Peyer's patch (tissue), 4 donors: ENCODE data around the gene SMURF1. TPM values are rescaled to one million over a fixed set of nuclear protein-coding genes. Genes with fewer than 3 reads are reported as not detected.

Source experiments
- DNase-seq, 3 donors: peaks; one replicate each; pipeline ENCODE4 v3.0.0-alpha.2; 2017 to 2019
- H3K27ac ChIP-seq, 4 donors: fragments of 200-600 bp; sonication (generic); one replicate each; pipeline ENCODE4 v1.5.1; 2016 to 2019
- H3K27me3 ChIP-seq, 2 donors: fragments of 200-600 bp; sonication (generic); one replicate each; pipeline ENCODE4 v1.5.1; 2019
- H3K36me3 ChIP-seq, 3 donors: fragments of 200-600 bp; sonication (generic); one replicate each; pipeline ENCODE4 v1.5.1; 2016 to 2019
- H3K4me1 ChIP-seq, 4 donors: fragments of 200-600 bp; sonication (generic); one replicate each; pipeline ENCODE4 v1.5.1; 2016 to 2019
- H3K4me3 ChIP-seq, 4 donors: fragments of 200-600 bp; sonication (generic); 1 replicate in 3 of 4; 2 replicates in 1 of 4; pipeline ENCODE4 v1.5.1; 2016 to 2019; ENCODE audit warnings: mild to moderate bottlenecking in 1 of 4
- H3K9me3 ChIP-seq, 4 donors: fragments of 200-600 bp; sonication (generic); one replicate each; pipeline ENCODE4 v1.5.1; 2016 to 2019; ENCODE audit warnings: mild to moderate bottlenecking in 1 of 4
- POLR2A ChIP-seq, 2 donors: fragments of 450-650 bp; IDR thresholded peaks; one replicate each; pipeline ENCODE4 v1.5.1; 2017; ENCODE audit warnings: antibody characterized with exemption in 2 of 2, mild to moderate bottlenecking in 2 of 2, moderate library complexity in 2 of 2
- total RNA-seq, 4 donors: library from RNA; depleted of rRNA; stranded (reverse); fragments of >200 nt; gene quantifications; one replicate each; pipeline ENCODE4 v1.1.0, GENCODE V29; 2016
- TF ChIP-seq, protein P1 (sequence below), 6 experiments: fragments of 450-650 bp in 4 of 6; fragments of 200-600 bp in 2 of 6; sonication (generic) in 1 of 6; IDR thresholded peaks; one replicate each; pipeline ENCODE4 v1.5.1; 2017 to 2019; ENCODE audit warnings: antibody characterized with exemption in 6 of 6, mild to moderate bottlenecking in 3 of 6, moderate library complexity in 1 of 6

The SMURF1 gene
- total RNA-seq, 4 donors from 2014 or later = 17.2 to 85.0 (median 43.0) TPM

DNA sequence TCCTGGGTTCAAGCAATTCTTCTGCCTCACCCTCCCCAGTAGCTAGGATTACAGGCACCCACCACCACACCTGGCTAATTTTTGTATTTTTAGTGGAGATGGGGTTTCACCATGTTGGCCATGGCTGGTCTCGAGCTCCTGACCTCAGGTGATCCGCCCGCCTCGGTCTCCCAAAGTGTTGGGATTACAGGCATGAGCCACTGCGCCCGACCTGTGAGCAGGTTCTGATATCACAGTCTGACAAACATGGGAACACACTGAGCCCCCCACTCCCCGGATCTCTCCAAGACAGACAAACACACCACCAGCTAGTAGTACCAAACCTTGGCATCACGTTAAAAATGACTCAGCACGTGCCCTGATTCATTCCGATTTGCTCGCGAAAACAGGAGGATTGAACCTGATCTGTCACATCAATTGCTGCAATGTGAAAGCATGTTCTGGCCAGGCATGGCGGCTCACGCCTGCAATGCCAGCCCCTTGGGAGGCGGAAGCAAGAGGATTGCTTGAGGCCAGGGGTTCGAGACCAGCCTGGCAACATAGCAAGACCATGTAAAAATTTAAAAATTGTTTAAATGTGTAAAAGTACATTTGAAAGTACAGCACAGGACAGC is 106.5 kb downstream of the SMURF1 start:
- no peaks in the 10 kb centered on the region for H3K27me3 ChIP-seq
- H3K4me1 ChIP-seq = peaks cover 0 to 19% (median 3%) of the 10 kb centered on the region in 4 donors
- TF ChIP-seq, protein P1, sequence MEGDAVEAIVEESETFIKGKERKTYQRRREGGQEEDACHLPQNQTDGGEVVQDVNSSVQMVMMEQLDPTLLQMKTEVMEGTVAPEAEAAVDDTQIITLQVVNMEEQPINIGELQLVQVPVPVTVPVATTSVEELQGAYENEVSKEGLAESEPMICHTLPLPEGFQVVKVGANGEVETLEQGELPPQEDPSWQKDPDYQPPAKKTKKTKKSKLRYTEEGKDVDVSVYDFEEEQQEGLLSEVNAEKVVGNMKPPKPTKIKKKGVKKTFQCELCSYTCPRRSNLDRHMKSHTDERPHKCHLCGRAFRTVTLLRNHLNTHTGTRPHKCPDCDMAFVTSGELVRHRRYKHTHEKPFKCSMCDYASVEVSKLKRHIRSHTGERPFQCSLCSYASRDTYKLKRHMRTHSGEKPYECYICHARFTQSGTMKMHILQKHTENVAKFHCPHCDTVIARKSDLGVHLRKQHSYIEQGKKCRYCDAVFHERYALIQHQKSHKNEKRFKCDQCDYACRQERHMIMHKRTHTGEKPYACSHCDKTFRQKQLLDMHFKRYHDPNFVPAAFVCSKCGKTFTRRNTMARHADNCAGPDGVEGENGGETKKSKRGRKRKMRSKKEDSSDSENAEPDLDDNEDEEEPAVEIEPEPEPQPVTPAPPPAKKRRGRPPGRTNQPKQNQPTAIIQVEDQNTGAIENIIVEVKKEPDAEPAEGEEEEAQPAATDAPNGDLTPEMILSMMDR (IDR thresholded peaks at IDR 0.05) = no peak
- TF ChIP-seq POLR2A (IDR thresholded peaks at IDR 0.05) = no peak
- no peak overlapping the region for H3K4me3 ChIP-seq
- H3K9me3 ChIP-seq = no peaks in the 10 kb centered on the region
- peaks cover 0 to 74% (median 0%) of the 10 kb centered on the region in 3 donors for H3K36me3 ChIP-seq
- peak in 1 of 3 donors; percentile 40 for DNase-seq
- no peak overlapping the region for H3K27ac ChIP-seq

DNA sequence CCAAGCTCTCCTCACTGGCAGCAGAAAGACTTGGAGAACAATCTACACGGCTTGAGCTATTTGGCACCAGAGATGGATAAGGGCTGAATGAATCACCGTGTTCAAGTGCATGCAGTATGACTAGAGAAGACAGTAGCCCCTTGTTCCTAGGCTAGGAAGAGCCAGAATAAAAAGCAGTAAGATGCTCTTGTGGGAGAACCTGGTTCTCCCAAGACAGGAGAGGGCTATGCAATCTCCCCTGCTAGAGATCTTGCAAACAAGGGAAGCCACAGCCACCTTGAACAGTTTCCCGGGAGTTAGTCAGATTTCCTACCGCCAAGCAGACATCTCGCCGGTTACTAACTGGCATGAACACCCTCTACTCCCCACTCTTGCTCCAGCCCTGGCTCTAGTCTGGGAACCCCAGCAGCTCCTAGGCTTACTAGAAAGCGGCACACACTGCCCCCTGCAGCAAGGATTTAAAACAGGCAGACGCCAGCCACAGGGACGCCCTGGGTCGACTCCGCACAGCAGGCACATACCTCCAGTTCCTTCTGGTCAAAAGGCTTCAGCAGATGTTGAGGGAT is 107.3 kb downstream of the SMURF1 start:
- no peak overlapping the region for H3K4me3 ChIP-seq
- DNase-seq = peak in 1 of 3 donors; percentile 45

DNA sequence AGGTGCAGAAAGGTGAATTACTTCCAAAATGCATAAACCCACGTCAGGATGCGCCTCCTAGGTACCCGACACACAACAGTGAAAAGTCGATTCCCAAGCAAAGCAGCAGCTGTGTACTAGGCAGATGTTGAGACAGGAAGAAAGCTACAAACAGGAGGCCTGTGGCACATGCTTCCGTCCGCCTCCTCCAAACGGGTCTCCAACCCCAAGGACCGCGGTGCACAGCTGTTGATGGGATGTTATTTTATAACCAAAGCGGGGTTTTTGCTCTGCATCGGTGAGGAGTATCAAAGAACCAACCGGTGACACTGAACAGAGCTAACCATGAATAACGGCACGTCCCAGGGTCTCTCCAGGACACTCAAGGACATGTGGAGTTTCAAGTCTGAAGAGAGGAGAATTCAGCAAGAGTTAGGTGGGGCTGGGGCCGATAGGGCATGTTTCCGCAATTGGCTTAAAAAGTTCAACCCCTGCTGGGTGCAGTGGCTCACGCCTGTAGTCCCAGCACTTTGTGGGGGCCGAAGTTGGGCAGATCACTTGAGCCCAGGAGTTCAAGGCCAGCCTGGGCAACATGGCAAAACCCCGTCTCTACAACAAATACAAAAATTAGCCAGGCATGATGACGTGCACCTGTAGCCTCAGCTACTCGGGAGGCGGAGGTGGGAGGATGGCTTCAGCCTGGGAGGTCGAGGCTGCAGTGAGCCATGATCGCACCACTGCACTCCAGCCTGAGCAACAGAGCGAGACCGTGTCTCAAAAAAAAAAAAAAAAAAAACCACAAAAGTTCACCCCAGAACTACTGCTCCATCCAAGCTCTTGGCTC is 108.0 kb downstream of the SMURF1 start:
- H3K36me3 ChIP-seq = peaks cover 0 to 89% (median 0%) of the 10 kb centered on the region in 3 donors
- H3K4me3 ChIP-seq = no peak overlapping the region
- no peaks in the 10 kb centered on the region for H3K9me3 ChIP-seq
- no peaks in the 10 kb centered on the region for H3K27me3 ChIP-seq
- TF ChIP-seq, protein P1 (IDR thresholded peaks at IDR 0.05) = no peak
- TF ChIP-seq POLR2A (IDR thresholded peaks at IDR 0.05) = no peak
- peaks cover 0 to 9% (median 3%) of the 10 kb centered on the region in 4 donors for H3K4me1 ChIP-seq
- peak in 1 of 3 donors; percentile 35 for DNase-seq
- no peak overlapping the region for H3K27ac ChIP-seq

More for the DNA sequence above, 107.3 kb downstream of the SMURF1 start:
- Histone ChIP-seq H3K9me3 (no peaks in the 10 kb centered on the region), H3K4me1 (peaks cover 0 to 15% (median 3%) of the 10 kb centered on the region in 4 donors), H3K27ac (no peak overlapping the region), H3K36me3 (peaks cover 0 to 82% (median 0%) of the 10 kb centered on the region in 3 donors), H3K27me3 (no peaks in the 10 kb centered on the region)
- TF ChIP-seq, protein P1 (IDR thresholded peaks at IDR 0.05) = peak in 2 of 6 experiments; percentile 11 to 21
- no peak for TF ChIP-seq POLR2A (IDR thresholded peaks at IDR 0.05)

DNA sequence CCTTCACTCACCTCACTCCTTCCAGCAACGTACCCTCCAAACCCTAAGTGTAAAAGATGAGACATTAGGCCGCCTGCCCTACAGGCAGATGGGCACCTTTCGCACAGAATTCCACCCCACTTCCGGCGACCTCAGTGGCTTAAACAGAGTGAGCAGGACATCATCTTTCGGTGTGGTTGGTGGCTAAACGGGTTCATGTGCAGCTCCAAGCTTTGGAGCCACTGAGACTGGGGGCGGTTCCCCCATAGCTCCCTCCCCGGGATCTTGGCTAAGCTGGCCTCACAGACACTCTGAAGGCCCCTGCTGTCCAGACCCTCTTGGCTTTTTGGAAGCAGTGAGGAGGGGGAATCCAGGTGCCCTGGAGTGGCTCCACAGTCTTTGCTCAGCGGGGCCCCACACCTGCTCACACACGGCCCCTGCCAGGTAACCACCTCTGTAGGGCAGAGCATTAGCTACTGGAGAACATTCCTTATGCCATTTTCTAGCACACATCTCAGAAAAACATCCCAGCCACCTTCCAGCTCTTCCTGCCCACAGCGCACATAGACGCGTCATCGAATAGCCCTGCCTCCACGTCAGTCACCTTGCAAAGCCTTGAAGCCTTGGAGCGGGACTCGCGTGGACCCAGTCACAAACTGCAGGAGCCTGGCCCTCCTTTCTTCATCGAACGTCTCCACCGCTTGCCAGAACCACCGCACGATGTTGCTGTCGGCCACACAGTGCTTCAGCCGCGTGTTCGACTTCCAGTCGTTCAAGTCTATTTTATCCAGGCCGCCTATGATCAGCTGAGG is 108.8 kb downstream of the SMURF1 start:
- Histone ChIP-seq H3K4me3 (no peak overlapping the region), H3K4me1 (peaks cover 0 to under 1% (median 0%) of the 10 kb centered on the region in 4 donors), H3K36me3 (peaks cover 0 to 97% (median 0%) of the 10 kb centered on the region in 3 donors), H3K27ac (no peak overlapping the region), H3K9me3 (no peaks in the 10 kb centered on the region), H3K27me3 (no peaks in the 10 kb centered on the region)
- peak in 1 of 3 donors; percentile 44 for DNase-seq
- TF ChIP-seq, protein P1 (IDR thresholded peaks at IDR 0.05) = no peak
- TF ChIP-seq POLR2A (IDR thresholded peaks at IDR 0.05) = no peak

DNA sequence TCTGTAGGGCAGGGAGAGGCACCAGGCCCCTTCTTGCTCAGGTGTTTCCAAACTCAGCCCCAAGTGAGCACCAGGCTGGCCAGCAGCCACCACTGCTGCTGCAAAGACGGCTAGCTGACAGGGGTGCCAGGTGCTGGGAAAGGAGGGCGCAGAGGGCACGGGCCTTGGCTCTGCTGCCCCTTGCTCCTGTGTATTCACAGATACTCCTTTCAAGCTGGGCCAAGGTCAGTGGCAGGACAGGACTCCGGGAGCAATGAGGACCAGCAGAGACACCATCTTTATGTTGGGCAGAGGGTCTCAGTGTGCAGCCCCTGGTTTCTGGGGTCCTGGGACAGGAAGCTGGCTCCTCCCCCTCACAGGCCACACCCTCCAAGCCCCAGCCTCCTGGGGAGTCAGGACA is 110.1 kb downstream of the SMURF1 start:
- Histone ChIP-seq H3K36me3 (peaks cover 0 to 99% (median 0%) of the 10 kb centered on the region in 3 donors), H3K27ac (no peak overlapping the region), H3K4me3 (no peak overlapping the region), H3K9me3 (no peaks in the 10 kb centered on the region), H3K27me3 (no peaks in the 10 kb centered on the region), H3K4me1 (no peaks in the 10 kb centered on the region)
- peak in 2 of 3 donors; percentile 9 to 31 for DNase-seq
- TF ChIP-seq, protein P1 (IDR thresholded peaks at IDR 0.05) = no peak
- TF ChIP-seq POLR2A (IDR thresholded peaks at IDR 0.05) = no peak
